Memory B cell (primary cell): ENCODE results near the gene FASTK.
A peak's percentile ranks its signal among the peaks of the same experiment; 100 is the strongest.

Experiments
- ATAC-seq: fragments of 150-1000 bp; cut with Tn5 transposase; 2 replicates; pipeline ENCODE4 v1.10.0; 2021; ENCODE audit warnings: low read depth, mild to moderate bottlenecking, moderate library complexity
- DNase-seq, 2 donors: peaks; one replicate each; pipeline ENCODE4 v3.0.0; 2022; ENCODE audit warnings: low spot score in 2 of 2
- H3K27ac Mint-ChIP-seq: one replicate; pipeline ENCODE4 v1.8.0; 2022; ENCODE audit warnings: mild to moderate bottlenecking, moderate library complexity, mixed read lengths
- H3K27me3 Mint-ChIP-seq: one replicate; pipeline ENCODE4 v1.8.0; 2022; ENCODE audit warnings: mixed read lengths
- H3K36me3 Mint-ChIP-seq: one replicate; pipeline ENCODE4 v1.8.0; 2022; ENCODE audit warnings: mild to moderate bottlenecking, mixed read lengths
- H3K4me1 Mint-ChIP-seq: one replicate; pipeline ENCODE4 v1.8.0; 2022; ENCODE audit warnings: mixed read lengths
- H3K4me3 Mint-ChIP-seq: one replicate; pipeline ENCODE4 v1.8.0; 2022; ENCODE audit warnings: mild to moderate bottlenecking, moderate library complexity, mixed read lengths
- H3K9me3 Mint-ChIP-seq: one replicate; pipeline ENCODE4 v1.8.0; 2022; ENCODE audit warnings: mixed read lengths

FASTK gene

DNA sequence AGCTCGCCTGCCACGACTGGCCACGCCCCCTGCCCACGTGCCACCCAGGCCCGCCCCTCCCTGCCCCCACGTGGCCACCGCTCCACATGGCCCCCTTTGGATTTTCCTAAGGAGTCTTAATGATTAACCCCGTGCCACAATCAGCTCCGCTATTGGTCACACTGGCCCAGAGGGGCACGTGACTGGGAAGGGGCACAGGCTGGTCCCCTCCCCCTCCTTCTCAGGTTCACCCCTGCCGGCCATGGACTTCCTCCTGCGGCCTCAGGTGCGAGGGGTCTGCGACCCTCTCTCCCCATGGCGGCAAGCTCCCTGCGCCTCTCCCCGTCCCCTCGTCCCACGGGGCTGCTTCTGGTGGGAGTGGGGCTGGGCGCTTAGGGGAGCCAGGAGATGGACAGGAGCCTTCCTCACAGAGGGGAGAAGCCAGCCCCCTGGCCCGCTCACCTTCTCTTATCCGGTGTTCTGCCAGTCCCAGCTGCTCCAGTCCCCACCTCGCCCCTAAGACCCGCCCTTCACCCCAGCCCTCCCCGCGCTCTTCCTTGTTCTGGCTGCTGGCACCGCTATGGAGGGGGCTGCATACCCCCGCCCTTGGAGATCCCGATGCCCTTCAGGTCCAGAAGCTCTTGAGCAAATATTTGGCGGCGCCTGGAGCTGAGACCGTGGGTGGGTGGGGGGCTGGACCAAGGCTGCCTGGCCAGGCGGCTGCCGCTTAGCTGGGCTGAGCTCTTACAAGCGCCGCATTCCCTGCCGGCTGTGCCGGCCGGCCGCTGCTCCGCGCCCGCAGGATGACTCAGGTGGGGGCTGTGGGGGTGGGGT, 18.0 kb downstream of the FASTK start:
- H3K4me3 Mint-ChIP-seq: no peak overlapping the region
- no peaks in the 10 kb centered on the region for H3K27me3 Mint-ChIP-seq
- peaks cover 16% of the 10 kb centered on the region for H3K4me1 Mint-ChIP-seq
- H3K9me3 Mint-ChIP-seq: no peaks in the 10 kb centered on the region
- ATAC-seq: no peak
- DNase-seq: no peak
- H3K36me3 Mint-ChIP-seq: peaks cover 3% of the 10 kb centered on the region
- H3K27ac Mint-ChIP-seq: no peak overlapping the region

DNA sequence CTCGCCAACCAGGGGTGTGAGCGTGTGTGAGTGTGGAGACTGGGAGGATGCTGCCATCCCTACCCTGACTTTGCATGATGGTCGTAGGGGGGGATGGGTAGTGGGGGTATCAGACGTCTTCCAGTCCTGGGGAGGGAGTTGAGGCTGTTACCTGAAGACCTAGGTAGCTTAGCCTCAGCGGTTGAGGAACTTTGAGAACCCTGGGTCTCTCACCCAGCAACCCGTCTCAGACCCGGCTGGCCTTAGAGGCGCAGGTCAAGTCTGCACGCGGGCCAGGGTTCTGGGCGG, 18.6 kb downstream of the FASTK start:
- ATAC-seq (no peak), DNase-seq (no peak)
- Mint-ChIP-seq H3K27me3 (no peaks in the 10 kb centered on the region), H3K4me3 (peak overlapping the region; percentile 30), H3K4me1 (peaks cover 21% of the 10 kb centered on the region), H3K27ac (no peak overlapping the region), H3K36me3 (peaks cover 3% of the 10 kb centered on the region), H3K9me3 (no peaks in the 10 kb centered on the region)

DNA sequence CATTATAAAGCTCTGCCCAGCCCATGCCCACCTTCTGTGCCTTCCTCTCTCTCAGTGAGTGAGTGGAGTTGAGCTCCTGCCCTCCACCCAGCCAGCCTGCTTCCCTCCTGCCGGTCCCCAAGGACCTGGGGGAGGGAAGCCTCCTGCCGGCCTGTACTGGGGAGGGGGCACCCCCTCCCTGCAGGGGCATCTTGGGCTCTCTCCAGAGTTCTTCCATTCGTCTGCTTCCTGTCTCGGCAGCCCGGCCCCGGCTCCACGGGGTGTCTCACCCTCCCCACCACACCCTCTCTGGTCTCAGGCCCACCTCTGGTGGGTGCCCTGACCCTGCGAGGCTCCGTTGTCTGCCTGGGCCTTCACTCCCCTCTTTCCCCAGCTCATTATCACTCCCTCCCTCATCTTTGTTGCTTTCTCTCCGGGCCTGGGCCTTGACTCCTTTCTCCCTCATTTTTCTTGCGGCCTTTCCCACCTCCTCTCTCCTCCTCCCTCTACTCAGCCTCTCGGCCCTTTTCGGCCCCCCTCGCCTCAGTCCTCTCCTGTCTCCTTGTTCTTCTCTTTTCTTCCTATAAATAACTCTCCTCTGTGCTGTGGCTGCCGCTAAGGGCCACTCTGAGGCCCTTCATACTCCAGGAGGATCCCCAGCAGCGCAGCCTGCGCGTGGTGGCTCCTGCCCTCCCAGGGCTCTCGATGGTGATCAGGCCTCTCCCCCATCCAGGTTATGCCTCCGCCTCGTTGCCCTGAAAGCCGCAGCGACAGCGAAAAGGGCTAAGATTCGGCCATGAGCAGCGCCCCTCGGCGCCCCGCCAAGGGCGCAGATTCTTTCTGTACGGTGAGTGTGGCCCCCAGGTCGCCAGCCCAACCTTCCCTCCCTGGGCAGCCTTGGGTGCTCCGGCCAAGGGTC, 19.1 kb downstream of the FASTK start:
- ATAC-seq (no peak), DNase-seq (no peak)
- Mint-ChIP-seq H3K36me3 (peaks cover 3% of the 10 kb centered on the region), H3K9me3 (no peaks in the 10 kb centered on the region), H3K4me1 (peaks cover 27% of the 10 kb centered on the region), H3K27me3 (no peaks in the 10 kb centered on the region), H3K27ac (peak overlapping the region; percentile 24), H3K4me3 (peak overlapping the region; percentile 93)

DNA sequence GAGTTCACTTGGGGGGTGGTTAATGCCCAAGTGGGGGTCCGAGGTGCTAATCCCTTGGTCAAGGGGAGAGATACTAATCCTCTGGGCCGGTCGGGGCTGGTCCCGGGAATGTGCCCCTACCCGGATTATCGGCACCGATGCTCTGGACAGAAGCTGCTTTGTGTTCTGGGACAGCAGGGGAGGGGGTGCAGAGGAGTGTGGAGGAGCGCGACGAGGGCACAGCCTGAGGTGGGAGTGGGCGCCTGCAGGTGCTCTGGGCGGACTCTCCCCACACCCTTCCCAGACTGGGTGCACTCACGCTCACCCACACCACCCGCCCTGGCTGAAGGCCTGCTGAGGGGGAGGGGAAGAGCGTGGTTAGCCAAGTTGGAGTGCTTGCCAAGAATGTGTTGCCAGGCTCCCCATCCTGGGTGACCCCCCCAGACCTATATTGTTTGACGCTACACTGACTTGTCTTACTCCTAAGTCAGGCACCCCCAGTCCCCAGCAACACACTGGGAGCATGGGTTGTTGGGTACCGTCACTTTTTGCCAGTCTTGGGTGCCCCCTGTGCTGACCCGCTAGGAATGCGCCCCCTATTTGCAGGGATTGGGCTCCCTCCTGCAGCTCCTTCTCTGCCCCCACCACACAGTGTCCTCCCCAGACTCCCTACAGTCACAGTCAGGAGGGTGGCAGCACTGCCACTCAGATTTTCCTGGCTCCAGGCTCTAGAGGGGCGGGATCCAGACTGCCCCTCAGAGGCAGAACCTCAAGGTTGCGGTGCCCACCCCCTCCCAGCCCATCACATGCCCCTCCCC, 20.0 kb downstream of the FASTK start:
- peaks cover 27% of the 10 kb centered on the region for H3K4me1 Mint-ChIP-seq
- no peaks in the 10 kb centered on the region for H3K9me3 Mint-ChIP-seq
- no peak for ATAC-seq
- H3K4me3 Mint-ChIP-seq: peak overlapping the region; percentile 93
- no peak for DNase-seq
- peaks cover 3% of the 10 kb centered on the region for H3K36me3 Mint-ChIP-seq
- peak overlapping the region; percentile 24 for H3K27ac Mint-ChIP-seq
- no peaks in the 10 kb centered on the region for H3K27me3 Mint-ChIP-seq

DNA sequence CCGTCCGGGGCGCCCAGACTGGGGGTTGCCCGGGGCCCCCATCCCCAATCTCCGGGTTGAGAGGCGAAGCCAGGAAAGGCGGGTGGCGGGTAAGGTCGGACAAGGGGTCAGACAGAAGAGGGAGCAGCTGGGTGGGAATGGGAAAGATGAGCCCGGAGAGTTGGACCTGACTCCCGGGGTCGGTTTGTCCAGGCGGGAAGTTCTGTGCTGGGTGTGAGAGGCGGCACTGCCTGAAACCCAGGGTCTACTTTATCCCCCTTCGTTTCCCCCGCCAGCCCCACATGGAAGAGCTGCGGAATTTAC, 20.5 kb downstream of the FASTK start:
- peaks cover 27% of the 10 kb centered on the region for H3K4me1 Mint-ChIP-seq
- H3K27me3 Mint-ChIP-seq: no peaks in the 10 kb centered on the region
- peak overlapping the region; percentile 91 for H3K27ac Mint-ChIP-seq
- DNase-seq (no peak), ATAC-seq (no peak)
- no peaks in the 10 kb centered on the region for H3K36me3 Mint-ChIP-seq
- no peaks in the 10 kb centered on the region for H3K9me3 Mint-ChIP-seq
- H3K4me3 Mint-ChIP-seq: peak overlapping the region; percentile 93

DNA sequence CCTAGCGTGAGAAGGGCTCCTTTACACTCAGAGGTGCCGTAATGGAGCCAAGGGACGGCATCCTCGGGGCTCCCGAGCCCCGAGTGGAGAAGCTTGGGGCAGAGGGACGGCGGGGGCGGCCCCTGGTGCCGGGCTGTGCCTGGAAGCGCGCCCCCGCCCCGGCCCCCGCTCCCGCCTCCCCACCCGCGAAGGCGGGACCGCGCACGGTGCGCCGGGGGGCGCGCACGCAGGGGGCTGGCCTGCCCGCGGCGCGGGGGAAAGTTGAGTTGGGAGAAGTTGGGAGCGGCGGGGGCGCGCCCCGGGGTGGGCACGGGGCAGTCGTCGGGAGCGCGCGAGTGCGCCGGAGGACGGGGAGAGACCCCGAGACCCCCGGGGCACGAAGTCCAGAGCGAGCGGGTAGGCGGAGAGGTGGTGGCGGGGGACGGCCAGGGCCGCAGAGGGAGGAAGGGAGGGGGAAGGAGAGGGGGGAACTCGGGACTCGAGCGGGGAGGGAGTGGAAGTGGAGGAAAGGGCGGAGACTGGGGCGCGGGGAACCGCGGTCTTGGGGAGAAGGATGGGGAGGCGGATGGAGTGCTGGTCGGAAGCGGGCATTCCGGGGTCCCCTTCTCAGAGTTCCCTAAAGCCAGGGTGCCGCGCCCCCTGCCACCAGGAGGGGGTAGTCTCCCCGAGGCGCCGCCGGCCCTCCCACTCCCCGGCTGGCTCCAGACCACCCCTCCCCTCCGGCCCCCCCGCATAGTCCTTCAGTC, 21.1 kb downstream of the FASTK start, which contains the start of gene SLC4A2:
Gene SLC4A2 (plus strand): TSS at position 223 of the 746 bp plus-strand sequence. CDS start 2,399 bp downstream, outside the sequence.
- peak; percentile 70 to 90 for DNase-seq
- no peaks in the 10 kb centered on the region for H3K36me3 Mint-ChIP-seq
- peaks cover 27% of the 10 kb centered on the region for H3K4me1 Mint-ChIP-seq
- H3K9me3 Mint-ChIP-seq: no peaks in the 10 kb centered on the region
- no peaks in the 10 kb centered on the region for H3K27me3 Mint-ChIP-seq
- peak; percentile 44 for ATAC-seq
- H3K27ac Mint-ChIP-seq: peak within 1 kb of the TSS; percentile 91
- peak within 1 kb of the TSS; percentile 93 for H3K4me3 Mint-ChIP-seq

DNA sequence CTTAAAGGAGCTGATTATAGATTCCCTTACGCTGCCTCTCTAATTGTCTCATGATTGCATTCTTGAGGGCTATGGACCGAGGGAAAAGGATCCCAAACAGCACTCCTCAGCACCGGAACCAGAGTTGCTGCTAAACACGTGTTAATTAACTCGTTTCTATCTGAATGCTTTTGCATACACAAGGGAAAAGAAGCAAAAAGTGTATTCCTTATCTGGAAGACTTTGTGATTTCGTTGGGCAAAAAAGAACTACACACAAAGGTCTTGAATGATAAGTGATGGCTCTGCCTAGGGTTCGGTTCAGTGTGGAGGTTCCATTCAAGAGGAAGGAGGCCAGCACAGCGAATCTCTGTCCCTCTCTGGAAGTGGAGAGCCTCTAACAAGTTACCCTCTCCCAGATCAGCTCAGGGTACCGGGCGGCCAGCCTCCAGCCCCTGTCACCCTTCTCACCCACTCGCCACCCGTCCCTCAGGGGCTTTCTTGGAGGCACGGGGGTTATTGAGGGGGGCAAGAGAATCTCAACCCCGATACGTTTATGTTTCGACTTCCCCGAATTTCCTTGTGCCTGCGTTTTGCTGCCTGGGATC, 21.7 kb downstream of the FASTK start:
- peak in 1 of 2 donors; percentile 40 for DNase-seq
- ATAC-seq: no peak
- Mint-ChIP-seq H3K27ac (peak overlapping the region; percentile 91), H3K4me3 (peak overlapping the region; percentile 93), H3K36me3 (peaks cover 2% of the 10 kb centered on the region), H3K27me3 (peaks cover 2% of the 10 kb centered on the region), H3K9me3 (no peaks in the 10 kb centered on the region), H3K4me1 (peaks cover 27% of the 10 kb centered on the region)

DNA sequence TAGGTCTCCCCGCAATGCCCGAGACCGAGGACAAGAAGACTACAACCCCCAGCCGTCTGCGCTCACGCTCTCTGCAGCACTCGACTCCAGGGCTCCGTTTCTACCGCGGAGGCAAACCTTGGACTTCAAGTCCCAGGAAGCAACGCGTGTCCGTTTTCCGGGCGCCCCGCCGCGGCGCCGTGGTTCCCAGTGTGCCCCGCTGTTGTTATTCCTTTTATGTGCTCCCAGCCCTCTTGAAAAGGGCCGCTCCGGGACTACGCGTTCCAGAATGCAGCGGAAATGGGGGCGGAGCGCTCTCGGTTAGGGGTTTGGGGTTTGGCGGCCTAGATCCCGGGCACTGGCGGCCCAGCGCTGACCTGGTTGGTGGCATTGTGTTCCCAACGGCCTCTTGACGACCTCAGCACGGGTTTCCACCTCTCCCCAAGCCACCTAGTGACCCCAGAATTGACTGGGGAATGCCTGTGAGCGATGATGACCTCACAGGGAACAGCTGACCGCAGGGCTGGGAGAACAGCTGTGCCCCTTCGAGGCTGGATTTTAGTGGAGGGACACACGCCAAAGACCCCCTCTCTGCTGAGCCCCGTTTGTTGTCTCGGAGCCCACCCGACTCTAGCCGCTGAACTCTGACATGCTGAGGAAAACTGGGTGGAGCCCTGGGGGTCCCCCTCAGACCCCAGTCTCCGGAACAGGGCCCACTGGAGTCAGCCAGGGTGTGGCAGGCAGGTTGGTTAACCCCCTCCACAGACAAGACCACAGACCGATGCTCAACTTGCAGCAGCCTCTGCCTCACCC, 22.4 kb downstream of the FASTK start:
- H3K4me1 Mint-ChIP-seq: peaks cover 27% of the 10 kb centered on the region
- peak overlapping the region; percentile 91 for H3K27ac Mint-ChIP-seq
- H3K36me3 Mint-ChIP-seq: peaks cover 3% of the 10 kb centered on the region
- no peaks in the 10 kb centered on the region for H3K9me3 Mint-ChIP-seq
- peak overlapping the region; percentile 93 for H3K4me3 Mint-ChIP-seq
- peak; percentile 90 to 92 for DNase-seq
- ATAC-seq: peak; percentile 88
- peaks cover 2% of the 10 kb centered on the region for H3K27me3 Mint-ChIP-seq

DNA sequence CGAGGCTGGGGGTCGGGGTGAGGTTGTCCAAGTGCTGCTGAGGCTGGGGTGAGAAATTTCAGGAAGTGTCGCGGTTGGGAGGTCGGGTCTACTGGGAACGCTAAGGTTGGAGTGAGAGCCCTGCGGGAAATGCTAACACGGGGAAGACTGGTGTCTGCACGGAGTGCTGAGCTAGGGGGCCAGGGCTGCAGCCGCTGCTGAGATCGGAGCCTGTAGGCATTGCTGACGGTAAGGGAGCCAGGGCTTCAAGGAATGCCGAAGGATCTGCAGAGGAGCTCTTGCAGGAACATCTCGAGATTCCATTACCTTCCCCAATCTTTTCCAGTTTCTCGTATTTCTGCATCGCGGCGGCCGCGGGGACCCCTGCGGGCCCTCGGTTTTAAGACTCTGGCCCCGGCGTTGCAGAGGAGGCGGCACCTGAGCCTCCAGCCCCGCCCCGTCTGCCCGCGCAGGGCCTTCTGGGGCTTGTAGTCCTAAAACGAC, 23.1 kb downstream of the FASTK start, which contains the start of gene CDK5:
Gene CDK5 (minus strand): TSS at position 392 of the 483 bp plus-strand sequence. CDS start 49 bp downstream, at position 343.
- H3K36me3 Mint-ChIP-seq: peaks cover 7% of the 10 kb centered on the region
- H3K27me3 Mint-ChIP-seq: peaks cover 4% of the 10 kb centered on the region
- no peak for DNase-seq
- peaks cover 27% of the 10 kb centered on the region for H3K4me1 Mint-ChIP-seq
- H3K27ac Mint-ChIP-seq: peak within 1 kb of the TSS; percentile 91
- no peaks in the 10 kb centered on the region for H3K9me3 Mint-ChIP-seq
- H3K4me3 Mint-ChIP-seq: peak within 1 kb of the TSS; percentile 93
- peak; percentile 2 for ATAC-seq

DNA sequence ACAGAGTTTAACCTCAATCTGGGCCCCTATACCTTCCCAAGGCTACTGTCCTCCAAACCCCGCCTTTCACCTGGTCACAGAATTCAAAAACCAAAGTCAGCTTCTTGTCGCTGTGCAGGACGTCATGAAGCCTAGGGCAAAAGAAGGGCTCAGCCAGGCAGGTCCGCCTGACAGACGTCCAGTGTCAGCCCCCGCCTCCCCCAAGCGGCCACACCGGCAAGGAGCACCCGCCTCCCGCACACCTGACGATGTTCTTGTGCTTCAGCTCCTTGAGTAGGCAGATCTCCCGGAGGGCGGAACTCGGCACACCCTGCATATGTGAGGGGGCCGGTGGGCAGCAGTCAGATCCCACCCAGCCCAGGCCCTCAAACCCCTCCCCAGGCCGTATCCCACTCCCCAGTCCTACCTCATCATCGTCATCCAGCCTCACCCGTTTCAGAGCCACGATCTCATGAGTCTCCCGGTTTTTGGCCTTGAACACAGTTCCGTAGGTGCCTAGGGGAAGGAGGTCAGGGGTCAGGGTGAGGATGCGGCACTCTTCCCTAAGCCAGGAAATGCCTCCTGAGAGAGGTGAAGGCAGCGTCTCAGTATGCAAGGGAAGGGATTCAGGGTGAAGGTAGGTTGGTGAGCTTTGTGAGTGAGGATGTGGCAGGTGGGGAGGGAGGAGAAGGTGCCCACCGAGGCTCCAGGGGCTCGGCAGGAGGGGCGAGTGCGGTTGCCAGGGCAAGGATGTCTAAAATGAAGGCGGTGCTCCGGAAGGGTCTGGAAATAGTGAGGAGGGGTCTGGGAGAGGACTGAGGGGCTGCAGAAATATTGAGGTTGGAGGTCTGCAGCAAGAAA, 23.7 kb downstream of the FASTK start:
- H3K4me1 Mint-ChIP-seq: peaks cover 27% of the 10 kb centered on the region
- peak overlapping the region; percentile 93 for H3K4me3 Mint-ChIP-seq
- H3K27ac Mint-ChIP-seq: no peak overlapping the region
- ATAC-seq (no peak), DNase-seq (no peak)
- H3K36me3 Mint-ChIP-seq: peaks cover 8% of the 10 kb centered on the region
- peaks cover 5% of the 10 kb centered on the region for H3K27me3 Mint-ChIP-seq
- H3K9me3 Mint-ChIP-seq: no peaks in the 10 kb centered on the region

DNA sequence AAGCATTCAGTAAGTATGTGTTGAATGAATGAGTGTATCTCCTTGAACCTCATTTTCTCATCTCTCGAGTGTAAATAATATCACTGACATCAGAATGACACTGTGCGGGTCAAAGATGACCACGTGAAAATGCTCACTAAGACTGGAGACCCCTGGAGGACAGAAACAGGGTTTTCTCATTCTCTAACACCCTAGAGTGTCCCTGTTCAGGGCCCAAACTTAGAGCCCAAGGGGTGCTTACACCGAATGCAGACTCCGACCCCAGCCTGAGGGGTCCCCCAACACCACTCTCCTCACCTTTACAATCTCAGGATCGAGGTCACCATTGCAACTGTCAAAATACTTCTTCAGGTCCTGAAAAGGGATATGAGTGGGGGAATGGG, 24.3 kb downstream of the FASTK start:
- Mint-ChIP-seq H3K4me3 (peak overlapping the region; percentile 93), H3K4me1 (peaks cover 23% of the 10 kb centered on the region)

DNA sequence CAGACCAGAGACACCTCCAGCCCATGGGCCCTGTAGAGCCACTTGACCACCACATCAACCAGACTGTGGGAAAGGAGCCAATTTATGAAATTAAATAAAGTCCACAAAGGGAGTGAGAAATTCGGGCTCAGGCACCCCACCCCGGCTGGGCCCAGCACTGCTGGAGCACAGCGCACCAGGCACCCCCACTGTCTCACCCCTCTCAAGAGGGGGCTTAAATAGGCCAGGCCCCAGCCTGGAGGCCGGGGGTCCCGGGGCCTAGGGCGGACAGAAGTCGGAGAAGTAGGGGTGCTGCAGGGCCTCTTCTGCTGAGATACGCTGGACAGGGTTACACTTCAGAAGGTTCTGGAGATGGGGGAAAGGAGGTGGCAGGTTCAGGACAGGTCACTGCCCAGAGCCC, 26.9 kb downstream of the FASTK start:
- ATAC-seq (no peak), DNase-seq (no peak)
- Mint-ChIP-seq H3K36me3 (peaks cover 8% of the 10 kb centered on the region), H3K4me3 (no peak overlapping the region), H3K9me3 (no peaks in the 10 kb centered on the region), H3K4me1 (peaks cover 14% of the 10 kb centered on the region), H3K27ac (no peak overlapping the region), H3K27me3 (peaks cover 7% of the 10 kb centered on the region)

More for the DNA sequence above, 24.3 kb downstream of the FASTK start:
- Mint-ChIP-seq H3K27me3 (peaks cover 7% of the 10 kb centered on the region), H3K36me3 (peaks cover 8% of the 10 kb centered on the region), H3K9me3 (no peaks in the 10 kb centered on the region), H3K27ac (no peak overlapping the region)
- DNase-seq (no peak), ATAC-seq (no peak)
